Psoas muscle (tissue), 8 donors: ENCODE data around the gene PPARG. TPM values are rescaled to one million over a fixed set of nuclear protein-coding genes. Genes with fewer than 3 reads are reported as not detected.

Experiments
- ATAC-seq, 4 donors: fragments of 200-7000 bp; cut with Tn5 transposase; one replicate each; pipeline ENCODE4 v1.9.1; 2020; ENCODE audit warnings: moderate library complexity in 3 of 4, mild to moderate bottlenecking in 2 of 4
- DNase-seq, 2 donors: peaks; one replicate each; pipeline ENCODE4 v3.0.0-alpha.2; 2020
- H3K27ac ChIP-seq: fragments of 200-600 bp; one replicate; pipeline ENCODE4 v1.8.0; 2022
- H3K27me3 ChIP-seq, 3 donors: fragments of 200-600 bp in 1 of 3; one replicate each; pipeline versions ENCODE4 v1.6.1 to v1.8.0; 2013 to 2022; ENCODE audit warnings: low read length in 2 of 3, mild to moderate bottlenecking in 2 of 3, moderate library complexity in 1 of 3; ENCODE audit not compliant: insufficient read depth in 3 of 3
- H3K36me3 ChIP-seq, 2 donors: fragments of 200-600 bp in 1 of 2; one replicate each; pipeline versions ENCODE4 v1.6.1 to v1.8.0; 2013 to 2022; ENCODE audit warnings: low read depth in 1 of 2, mild to moderate bottlenecking in 1 of 2, moderate library complexity in 1 of 2; ENCODE audit not compliant: insufficient read depth in 1 of 2
- H3K4me1 ChIP-seq: fragments of 200-600 bp; one replicate; pipeline ENCODE4 v1.8.0; 2022
- H3K4me3 ChIP-seq: fragments of 200-600 bp; one replicate; pipeline ENCODE4 v1.8.0; 2022; ENCODE audit warnings: mild to moderate bottlenecking
- H3K9me3 ChIP-seq: fragments of 200-600 bp; one replicate; pipeline ENCODE4 v1.8.0; 2022
- CTCF ChIP-seq: fragments of 200-600 bp; IDR thresholded peaks from one replicate; pipeline ENCODE4 v1.8.0; 2022; ENCODE audit warnings: antibody characterized with exemption
- WGBS, 3 donors: extraction: QIAGEN DNeasy Blood & Tissue Kit; methylation state at CpG; one replicate each; pipeline versions ENCODE4 v1.1.6 to v1.1.7; 2013; 5-methylcytosine and 5-hydroxymethylcytosine counted together
- intact Hi-C, 2 donors: fragments of 100-400 bp; cut with DNase I; formaldehyde crosslinking; loops; one replicate each; pipeline versions ENCODE4 v1.11.0 to v1.14.2; 2022
- polyA plus RNA-seq, 3 donors: library from polyadenylated mRNA; stranded (reverse); fragments of 200-250 nt; gene quantifications; one replicate each; pipeline ENCODE4 v1.2.3, GENCODE V29; 2013
- total RNA-seq, 4 donors: library from RNA; stranded (reverse); fragmentation: NEBNext Ultra II Directional in 2 of 4; extraction: Animal tissue kit (Norgen Biotek cat#: 25700) in 2 of 4; gene quantifications; one replicate each; pipeline versions ENCODE4 v1.2.1 to v1.2.4, GENCODE V29; 2021 to 2023
- donor health status: healthy with polysubstance abuse.
- donor health status: DM: no; HTN: no; CAD: no; lungs with moderate emphysema.
- donor health status: Bipolar disorder and iron deficiency.
- donor health status: healthy.
- donor health status: DM: yes; HTN: yes; CAD: no.
- donor health status: DM: no; HTN: no; CAD: no.
- donor health status: DM: no; HTN: no; CAD: no.
- donor health status: DM: yes; HTN: yes; CAD: no.

PPARG gene
- total and polyA plus RNA-seq, 7 donors: 3.1 to 6.8 (median 4.3) TPM

DNA sequence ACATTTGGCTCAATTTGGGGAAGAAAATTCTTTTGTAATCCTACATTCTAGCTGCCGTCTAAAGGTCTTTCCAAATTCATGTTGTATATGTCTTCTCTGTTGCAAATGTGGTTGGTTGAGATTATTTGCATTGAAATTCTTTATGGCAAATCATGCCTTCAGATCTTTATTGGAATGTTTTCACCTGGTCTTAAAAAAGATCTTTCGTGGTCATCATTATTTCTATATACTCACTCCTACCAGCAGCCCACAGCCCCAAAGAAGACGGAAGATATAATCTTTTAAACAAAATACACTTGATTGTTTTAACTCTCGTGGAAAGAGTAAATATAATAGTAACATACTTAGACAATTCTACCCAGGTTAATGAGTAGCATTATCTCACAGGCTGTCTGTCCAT is 41.5 kb upstream of the PPARG start:
- Histone ChIP-seq H3K4me3 (no peak overlapping the region), H3K9me3 (peaks cover 15% of the 10 kb centered on the region), H3K27ac (no peak overlapping the region), H3K4me1 (no peaks in the 10 kb centered on the region), H3K36me3 (no peaks in the 10 kb centered on the region), H3K27me3 (no peaks in the 10 kb centered on the region)
- 83 to 88% (median 86%) methylated on average over 4 of the region's 4 CpGs for WGBS, 3 donors
- intact Hi-C loops: no loop called here
- DNase-seq: no peak
- TF ChIP-seq CTCF: no peak
- no peak for ATAC-seq

GRCh38 chr3:12249519-12249918 is 39.4 kb upstream of the PPARG start:
- H3K4me1 ChIP-seq: no peaks in the 10 kb centered on the region
- DNase-seq: no peak
- TF ChIP-seq CTCF: no peak
- H3K4me3 ChIP-seq: no peak overlapping the region
- H3K27me3 ChIP-seq: no peaks in the 10 kb centered on the region
- no peak for ATAC-seq
- H3K9me3 ChIP-seq: peaks cover 15% of the 10 kb centered on the region
- no peaks in the 10 kb centered on the region for H3K36me3 ChIP-seq
- no peak overlapping the region for H3K27ac ChIP-seq
- 93 to 98% (median 94%) methylated on average over 2 of the region's 2 CpGs for WGBS, 3 donors
- intact Hi-C loops: no loop called here

DNA sequence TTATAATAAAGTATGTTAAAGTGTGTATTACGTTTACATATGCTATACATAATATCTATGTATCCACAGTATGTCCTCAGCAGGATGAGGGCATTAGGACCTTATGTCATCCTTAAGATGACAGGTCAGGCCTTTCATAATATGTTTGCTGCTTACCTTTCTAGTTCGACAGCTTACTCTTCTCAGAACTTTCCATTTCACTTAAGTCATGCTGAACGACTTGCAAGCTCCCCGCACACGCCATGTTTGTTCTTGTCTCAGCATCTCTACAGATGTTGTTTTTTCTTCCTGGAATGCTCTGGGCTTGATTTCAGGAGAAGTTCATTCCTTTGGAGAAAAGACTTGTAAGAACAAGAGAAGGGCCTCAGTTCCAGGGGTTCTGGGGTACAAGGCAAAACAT is 36.0 kb upstream of the PPARG start:
- 82 to 93% (median 82%) methylated on average over 5 of the region's 5 CpGs for WGBS, 3 donors

DNA sequence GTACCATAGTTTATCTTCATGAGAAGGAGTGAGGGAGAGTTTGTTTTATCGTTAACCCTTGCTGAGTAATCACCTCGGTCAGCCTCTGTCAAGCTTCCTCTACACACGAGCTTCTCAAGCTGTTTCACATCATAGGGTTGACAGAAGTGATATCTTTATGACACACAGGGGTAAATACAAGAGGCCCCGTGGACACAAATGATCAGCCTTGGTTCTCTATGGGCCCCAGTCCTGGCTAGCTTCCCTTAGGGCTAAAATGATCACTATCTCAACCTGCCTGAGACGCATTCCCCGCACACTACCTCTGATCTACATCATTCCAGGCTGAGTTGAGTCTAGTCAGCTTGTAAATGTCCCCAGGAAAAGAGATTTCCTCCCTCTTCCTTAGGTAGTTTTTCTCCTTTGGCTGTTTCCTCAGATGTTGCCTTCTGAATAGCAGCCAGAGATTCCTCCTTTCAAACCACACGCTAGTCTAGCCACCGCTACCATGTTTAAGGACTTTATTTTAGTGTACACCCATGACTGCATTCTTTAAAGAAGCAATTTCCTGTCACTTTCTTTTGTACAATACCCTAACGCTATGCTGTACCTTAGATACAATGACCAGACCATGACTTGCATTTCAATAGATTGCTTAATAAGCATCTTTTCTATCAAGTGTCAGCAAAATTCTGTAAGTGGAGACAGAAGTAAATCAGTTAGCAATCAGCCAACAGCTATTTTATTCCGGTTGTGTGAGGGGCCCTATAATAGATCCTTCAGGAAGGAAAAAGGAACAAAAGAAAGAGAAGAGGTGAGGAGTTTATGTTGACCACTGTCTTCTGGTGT is 35.1 kb upstream of the PPARG start:
- no peak for ATAC-seq
- no peak for DNase-seq
- 64 to 68% (median 64%) methylated on average over 10 of the region's 10 CpGs for WGBS, 3 donors
- intact Hi-C loops: no loop called here
- no peak overlapping the region for H3K27ac ChIP-seq
- no peaks in the 10 kb centered on the region for H3K36me3 ChIP-seq
- peaks cover 0 to under 1% (median 0%) of the 10 kb centered on the region in 3 donors for H3K27me3 ChIP-seq
- TF ChIP-seq CTCF: no peak
- peaks cover 11% of the 10 kb centered on the region for H3K9me3 ChIP-seq
- no peaks in the 10 kb centered on the region for H3K4me1 ChIP-seq
- H3K4me3 ChIP-seq: no peak overlapping the region

More for the DNA sequence above, 36.0 kb upstream of the PPARG start:
- TF ChIP-seq CTCF: no peak
- H3K27ac ChIP-seq: no peak overlapping the region
- peaks cover 15% of the 10 kb centered on the region for H3K9me3 ChIP-seq
- ATAC-seq (no peak), DNase-seq (no peak)
- intact Hi-C loops: no loop called here
- no peaks in the 10 kb centered on the region for H3K36me3 ChIP-seq
- H3K27me3 ChIP-seq: no peaks in the 10 kb centered on the region
- no peaks in the 10 kb centered on the region for H3K4me1 ChIP-seq
- no peak overlapping the region for H3K4me3 ChIP-seq
